SK-N-SH treated with all-trans-retinoic acid at 6 μM for 48 hours (cell line): ENCODE measurements around the gene DOK6.

Source experiments
- ESRRG ChIP-seq: fragments of 250-450 bp; sonication (Bioruptor Pico); IDR thresholded peaks from 2 replicates; pipeline ENCODE4 v1.6.1; 2021; ENCODE audit warnings: mild to moderate bottlenecking
- OSR1 ChIP-seq: fragments of 250-450 bp; sonication (Bioruptor Pico); IDR thresholded peaks from 2 replicates; pipeline ENCODE4 v1.8.0; 2022; ENCODE audit warnings: moderate library complexity, mild to moderate bottlenecking, inconsistent platforms
- PATZ1 ChIP-seq: fragments of 250-450 bp; sonication (Bioruptor Pico); IDR thresholded peaks from 2 replicates; pipeline ENCODE4 v1.8.0; 2020; ENCODE audit warnings: mild to moderate bottlenecking, moderate library complexity, borderline replicate concordance
- PPARA ChIP-seq: fragments of 250-450 bp; sonication (Bioruptor Pico); IDR thresholded peaks from 2 replicates; pipeline ENCODE4 v1.5.0; 2020; ENCODE audit warnings: mild to moderate bottlenecking, borderline replicate concordance
- RARB ChIP-seq: fragments of 250-450 bp; sonication (Bioruptor Pico); IDR thresholded peaks from 2 replicates; pipeline ENCODE4 v1.8.0; 2021; ENCODE audit warnings: mild to moderate bottlenecking, moderate library complexity
- SNAI2 ChIP-seq: fragments of 250-450 bp; sonication (Bioruptor Pico); IDR thresholded peaks from 2 replicates; pipeline ENCODE4 v1.5.0; 2020; ENCODE audit warnings: mild to moderate bottlenecking, moderate library complexity
- TSHZ2 ChIP-seq: fragments of 250-450 bp; sonication (Bioruptor Pico); IDR thresholded peaks from 2 replicates; pipeline ENCODE4 v1.5.0; 2020; ENCODE audit warnings: mild to moderate bottlenecking, moderate library complexity
- ZC3H10 ChIP-seq: fragments of 250-450 bp; sonication (Bioruptor Pico); IDR thresholded peaks from 2 replicates; pipeline ENCODE4 v1.5.1; 2021; ENCODE audit warnings: mild to moderate bottlenecking, moderate library complexity
- ZFP3 ChIP-seq: fragments of 250-450 bp; sonication (Bioruptor Pico); IDR thresholded peaks from 2 replicates; pipeline ENCODE4 v1.5.0; 2020; ENCODE audit warnings: mild to moderate bottlenecking, moderate library complexity
- ZFP30 ChIP-seq: fragments of 450-650 bp; formaldehyde crosslinking; IDR thresholded peaks from 2 replicates; pipeline ENCODE4 v1.5.0; 2022; ENCODE audit warnings: mild to moderate bottlenecking, moderate library complexity
- ZNF70 ChIP-seq: fragments of 450-650 bp; formaldehyde crosslinking; IDR thresholded peaks from 2 replicates; pipeline ENCODE4 v1.5.0; 2020; ENCODE audit warnings: mild to moderate bottlenecking, moderate library complexity
- TF ChIP-seq, protein P1 (sequence below): fragments of 250-450 bp; sonication (Bioruptor Pico); IDR thresholded peaks from 2 replicates; pipeline ENCODE4 v1.5.1; 2020; ENCODE audit warnings: low read depth, mild to moderate bottlenecking, moderate library complexity

GRCh38 chr18:69411199-69411598 lies 10.5 kb downstream of the DOK6 start:
- TF ChIP-seq ZC3H10 (no peak), PATZ1 (CRISPR knock-in tag) (no peak), RARB (CRISPR knock-in tag) (no peak), ZFP30 (no peak), TSHZ2 (no peak), ESRRG (no peak), SNAI2 (CRISPR knock-in tag) (no peak), PPARA (CRISPR knock-in tag) (no peak), ZNF70 (no peak), OSR1 (CRISPR knock-in tag) (no peak), ZFP3 (CRISPR knock-in tag) (no peak)
- TF ChIP-seq, protein P1, sequence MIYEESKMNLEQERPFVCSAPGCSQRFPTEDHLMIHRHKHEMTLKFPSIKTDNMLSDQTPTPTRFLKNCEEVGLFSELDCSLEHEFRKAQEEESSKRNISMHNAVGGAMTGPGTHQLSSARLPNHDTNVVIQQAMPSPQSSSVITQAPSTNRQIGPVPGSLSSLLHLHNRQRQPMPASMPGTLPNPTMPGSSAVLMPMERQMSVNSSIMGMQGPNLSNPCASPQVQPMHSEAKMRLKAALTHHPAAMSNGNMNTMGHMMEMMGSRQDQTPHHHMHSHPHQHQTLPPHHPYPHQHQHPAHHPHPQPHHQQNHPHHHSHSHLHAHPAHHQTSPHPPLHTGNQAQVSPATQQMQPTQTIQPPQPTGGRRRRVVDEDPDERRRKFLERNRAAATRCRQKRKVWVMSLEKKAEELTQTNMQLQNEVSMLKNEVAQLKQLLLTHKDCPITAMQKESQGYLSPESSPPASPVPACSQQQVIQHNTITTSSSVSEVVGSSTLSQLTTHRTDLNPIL: no peak
